ENCODE results near the gene NDUFA13. TPM values are rescaled to one million over a fixed set of nuclear protein-coding genes. Genes with fewer than 3 reads are reported as not detected.
A peak's percentile ranks its signal among the peaks of the same experiment; 100 is the strongest.

NDUFA13 gene
- total and polyA plus RNA-seq, 2 donors: 219 to 433 TPM

GRCh38 chr19:19502808-19503602 is 13.0 kb upstream of the NDUFA13 start:
- 97% methylated on average over 18 of the region's 18 CpGs for WGBS
- Histone ChIP-seq H3K9me3 (ENCODE audit: control insufficient read depth in 2 of 2, insufficient read depth in 1 of 2, low read length in 1 of 2) (peaks cover 1 to 4% of the 10 kb centered on the region in 2 donors), H3K27ac (ENCODE audit: low read depth in 1 of 2, low read length in 1 of 2) (no peak overlapping the region), H3K27me3 (ENCODE audit: control insufficient read depth in 2 of 2, insufficient read depth in 1 of 2, low read length in 1 of 2) (no peaks in the 10 kb centered on the region), H3K4me3 (ENCODE audit: low read length in 2 of 2) (no peak overlapping the region), H3K4me1 (ENCODE audit: control insufficient read depth in 2 of 2, insufficient read depth in 2 of 2, low read length in 2 of 2) (no peaks in the 10 kb centered on the region), H3K36me3 (ENCODE audit: control insufficient read depth in 2 of 2, insufficient read depth in 2 of 2, low read length in 1 of 2) (peaks cover 95 to 97% of the 10 kb centered on the region in 2 donors)
- no peak for DNase-seq (ENCODE audit: low read depth in 6 of 9, low spot score in 9 of 9)

- no peak overlapping the region for H3K27ac ChIP-seq (ENCODE audit: low read depth in 1 of 2, low read length in 1 of 2)
- no peaks in the 10 kb centered on the region for H3K4me1 ChIP-seq (ENCODE audit: control insufficient read depth in 2 of 2, insufficient read depth in 2 of 2, low read length in 2 of 2)
- 96% methylated on average over 23 of the region's 23 CpGs for WGBS
- H3K36me3 ChIP-seq (ENCODE audit: control insufficient read depth in 2 of 2, insufficient read depth in 2 of 2, low read length in 1 of 2): peaks cover 74 to 77% of the 10 kb centered on the region in 2 donors
- H3K4me3 ChIP-seq (ENCODE audit: low read length in 2 of 2): no peak overlapping the region
- peaks cover 1 to 4% of the 10 kb centered on the region in 2 donors for H3K9me3 ChIP-seq (ENCODE audit: control insufficient read depth in 2 of 2, insufficient read depth in 1 of 2, low read length in 1 of 2)
- no peak for DNase-seq (ENCODE audit: low read depth in 6 of 9, low spot score in 9 of 9)
- no peaks in the 10 kb centered on the region for H3K27me3 ChIP-seq (ENCODE audit: control insufficient read depth in 2 of 2, insufficient read depth in 1 of 2, low read length in 1 of 2)
These were observed 11.0 kb upstream of the NDUFA13 start for GRCh38 chr19:19504754-19505668.

GRCh38 chr19:19505669-19506326 is 10.2 kb upstream of the NDUFA13 start:
- Histone ChIP-seq H3K36me3 (ENCODE audit: control insufficient read depth in 2 of 2, insufficient read depth in 2 of 2, low read length in 1 of 2) (peaks cover 68 to 69% of the 10 kb centered on the region in 2 donors), H3K27me3 (ENCODE audit: control insufficient read depth in 2 of 2, insufficient read depth in 1 of 2, low read length in 1 of 2) (no peaks in the 10 kb centered on the region), H3K27ac (ENCODE audit: low read depth in 1 of 2, low read length in 1 of 2) (no peak overlapping the region), H3K9me3 (ENCODE audit: control insufficient read depth in 2 of 2, insufficient read depth in 1 of 2, low read length in 1 of 2) (peaks cover 0 to 4% of the 10 kb centered on the region in 2 donors), H3K4me3 (ENCODE audit: low read length in 2 of 2) (no peak overlapping the region), H3K4me1 (ENCODE audit: control insufficient read depth in 2 of 2, insufficient read depth in 2 of 2, low read length in 2 of 2) (no peaks in the 10 kb centered on the region)
- DNase-seq (ENCODE audit: low read depth in 6 of 9, low spot score in 9 of 9): no peak
- WGBS: 97% methylated on average over 27 of the region's 27 CpGs

- Histone ChIP-seq H3K4me3 (ENCODE audit: low read length in 2 of 2) (no peak overlapping the region), H3K36me3 (ENCODE audit: control insufficient read depth in 2 of 2, insufficient read depth in 2 of 2, low read length in 1 of 2) (peaks cover 60 to 61% of the 10 kb centered on the region in 2 donors), H3K9me3 (ENCODE audit: control insufficient read depth in 2 of 2, insufficient read depth in 1 of 2, low read length in 1 of 2) (peaks cover 0 to 4% of the 10 kb centered on the region in 2 donors), H3K27me3 (ENCODE audit: control insufficient read depth in 2 of 2, insufficient read depth in 1 of 2, low read length in 1 of 2) (no peaks in the 10 kb centered on the region), H3K27ac (ENCODE audit: low read depth in 1 of 2, low read length in 1 of 2) (no peak overlapping the region), H3K4me1 (ENCODE audit: control insufficient read depth in 2 of 2, insufficient read depth in 2 of 2, low read length in 2 of 2) (no peaks in the 10 kb centered on the region)
- 91% methylated on average over 12 of the region's 12 CpGs for WGBS
- DNase-seq (ENCODE audit: low read depth in 6 of 9, low spot score in 9 of 9): no peak
These were observed 9.4 kb upstream of the NDUFA13 start for GRCh38 chr19:19506592-19506991.

GRCh38 chr19:19507354-19507753 is 8.7 kb upstream of the NDUFA13 start:
- Histone ChIP-seq H3K27ac (ENCODE audit: low read depth in 1 of 2, low read length in 1 of 2) (no peak overlapping the region), H3K4me3 (ENCODE audit: low read length in 2 of 2) (no peak overlapping the region), H3K9me3 (ENCODE audit: control insufficient read depth in 2 of 2, insufficient read depth in 1 of 2, low read length in 1 of 2) (peaks cover 0 to 4% of the 10 kb centered on the region in 2 donors), H3K4me1 (ENCODE audit: control insufficient read depth in 2 of 2, insufficient read depth in 2 of 2, low read length in 2 of 2) (no peaks in the 10 kb centered on the region), H3K36me3 (ENCODE audit: control insufficient read depth in 2 of 2, insufficient read depth in 2 of 2, low read length in 1 of 2) (peaks cover 52 to 54% of the 10 kb centered on the region in 2 donors), H3K27me3 (ENCODE audit: control insufficient read depth in 2 of 2, insufficient read depth in 1 of 2, low read length in 1 of 2) (no peaks in the 10 kb centered on the region)
- WGBS: 96% methylated on average over 8 of the region's 8 CpGs
- no peak for DNase-seq (ENCODE audit: low read depth in 6 of 9, low spot score in 9 of 9)

GRCh38 chr19:19508217-19508616 is 7.8 kb upstream of the NDUFA13 start:
- no peak for DNase-seq (ENCODE audit: low read depth in 6 of 9, low spot score in 9 of 9)
- no peaks in the 10 kb centered on the region for H3K4me1 ChIP-seq (ENCODE audit: control insufficient read depth in 2 of 2, insufficient read depth in 2 of 2, low read length in 2 of 2)
- H3K9me3 ChIP-seq (ENCODE audit: control insufficient read depth in 2 of 2, insufficient read depth in 1 of 2, low read length in 1 of 2): peaks cover 0 to 4% of the 10 kb centered on the region in 2 donors
- H3K36me3 ChIP-seq (ENCODE audit: control insufficient read depth in 2 of 2, insufficient read depth in 2 of 2, low read length in 1 of 2): peaks cover 44 to 45% of the 10 kb centered on the region in 2 donors
- H3K27me3 ChIP-seq (ENCODE audit: control insufficient read depth in 2 of 2, insufficient read depth in 1 of 2, low read length in 1 of 2): no peaks in the 10 kb centered on the region
- WGBS: 97% methylated on average over 11 of the region's 11 CpGs
- H3K4me3 ChIP-seq (ENCODE audit: low read length in 2 of 2): no peak overlapping the region
- no peak overlapping the region for H3K27ac ChIP-seq (ENCODE audit: low read depth in 1 of 2, low read length in 1 of 2)

GRCh38 chr19:19510432-19510831 is 5.6 kb upstream of the NDUFA13 start:
- H3K27me3 ChIP-seq (ENCODE audit: control insufficient read depth in 2 of 2, insufficient read depth in 1 of 2, low read length in 1 of 2): peaks cover 0 to 8% of the 10 kb centered on the region in 2 donors
- H3K27ac ChIP-seq (ENCODE audit: low read depth in 1 of 2, low read length in 1 of 2): no peak overlapping the region
- H3K36me3 ChIP-seq (ENCODE audit: control insufficient read depth in 2 of 2, insufficient read depth in 2 of 2, low read length in 1 of 2): peaks cover 22 to 23% of the 10 kb centered on the region in 2 donors
- WGBS: 76% methylated on average over 6 of the region's 6 CpGs
- no peak for DNase-seq (ENCODE audit: low read depth in 6 of 9, low spot score in 9 of 9)
- no peak overlapping the region for H3K4me3 ChIP-seq (ENCODE audit: low read length in 2 of 2)
- peaks cover 3 to 17% of the 10 kb centered on the region in 2 donors for H3K9me3 ChIP-seq (ENCODE audit: control insufficient read depth in 2 of 2, insufficient read depth in 1 of 2, low read length in 1 of 2)
- H3K4me1 ChIP-seq (ENCODE audit: control insufficient read depth in 2 of 2, insufficient read depth in 2 of 2, low read length in 2 of 2): peaks cover 3 to 11% of the 10 kb centered on the region in 2 donors

GRCh38 chr19:19513682-19514081 is 2.3 kb upstream of the NDUFA13 start:
- no peak overlapping the region for H3K27ac ChIP-seq (ENCODE audit: low read depth in 1 of 2, low read length in 1 of 2)
- no peaks in the 10 kb centered on the region for H3K36me3 ChIP-seq (ENCODE audit: control insufficient read depth in 2 of 2, insufficient read depth in 2 of 2, low read length in 1 of 2)
- peaks cover 0 to 8% of the 10 kb centered on the region in 2 donors for H3K27me3 ChIP-seq (ENCODE audit: control insufficient read depth in 2 of 2, insufficient read depth in 1 of 2, low read length in 1 of 2)
- peaks cover 14 to 20% of the 10 kb centered on the region in 2 donors for H3K4me1 ChIP-seq (ENCODE audit: control insufficient read depth in 2 of 2, insufficient read depth in 2 of 2, low read length in 2 of 2)
- WGBS: 91% methylated on average over 17 of the region's 17 CpGs
- peak overlapping the region in 1 of 2 donors; percentile 18 for H3K4me3 ChIP-seq (ENCODE audit: low read length in 2 of 2)
- no peak for DNase-seq (ENCODE audit: low read depth in 6 of 9, low spot score in 9 of 9)
- peaks cover 3 to 17% of the 10 kb centered on the region in 2 donors for H3K9me3 ChIP-seq (ENCODE audit: control insufficient read depth in 2 of 2, insufficient read depth in 1 of 2, low read length in 1 of 2)

Measured in thymus (tissue), 11 donors.